ENCODE results near the gene TPT1. TPM values are rescaled to one million over a fixed set of nuclear protein-coding genes. Genes with fewer than 3 reads are reported as not detected.

The TPT1 gene
- polyA plus RNA-seq, 1 experiment: 7,581 TPM

DNA sequence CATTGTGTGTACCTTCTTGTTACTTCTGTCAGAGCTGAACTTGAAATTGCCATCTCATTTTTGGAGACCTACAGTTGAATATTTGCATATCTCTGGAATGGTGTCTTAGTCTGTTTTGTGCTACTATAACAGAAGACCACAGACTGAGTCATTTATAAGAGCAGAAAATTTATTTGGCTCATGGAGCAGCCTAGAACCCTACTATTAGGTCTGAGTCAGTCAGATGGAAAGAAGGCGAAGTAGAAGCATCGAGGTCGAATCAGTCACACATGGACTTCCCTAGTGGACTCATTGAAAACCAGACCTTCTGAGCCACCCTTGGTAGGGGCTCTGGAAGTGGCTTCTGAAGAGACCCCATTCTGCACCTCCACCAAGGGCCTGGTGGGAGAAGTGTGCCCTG, 33.9 kb upstream of the TPT1 start:
- no peaks in the 10 kb centered on the region for H3K9me3 ChIP-seq (ENCODE audit: control insufficient read depth, insufficient read depth, low read length)

DNA sequence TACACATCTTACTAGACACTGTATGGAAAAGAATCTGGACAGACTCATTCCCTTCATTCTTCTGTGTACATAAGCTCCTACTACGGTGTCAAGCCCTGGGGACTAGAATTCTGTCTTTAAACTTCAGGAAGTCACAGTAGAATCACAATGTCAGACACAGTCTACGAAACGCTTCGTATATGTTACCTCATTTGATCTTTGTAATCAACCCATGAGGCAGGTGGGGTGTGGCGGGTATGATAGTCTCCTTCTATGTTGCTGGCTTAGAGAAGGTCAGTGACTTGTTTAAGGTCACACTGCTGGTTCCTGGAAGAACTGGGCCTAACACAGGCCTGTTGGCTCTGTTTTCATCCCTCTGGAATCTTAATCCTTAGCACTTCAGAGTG, 32.2 kb upstream of the TPT1 start:
- ChIA-PET POLR2A (no interaction called here), CTCF (interaction anchor here (4.2 kb wide), 1 partner anchor 21 kb away, joined by 46 read pairs; no protein-coding TSS in a partner anchor)
- Histone ChIP-seq H3K4me3 (ENCODE audit: low read depth, low read length) (no peak overlapping the region), H3K27ac (ENCODE audit: low read depth, low read length) (no peak overlapping the region), H3K9me3 (ENCODE audit: control insufficient read depth, insufficient read depth, low read length) (no peaks in the 10 kb centered on the region), H3K27me3 (ENCODE audit: control insufficient read depth, insufficient read depth, low read length) (no peaks in the 10 kb centered on the region)
- DNase-seq (ENCODE audit: low read depth, low spot score): no peak
- TF ChIP-seq, protein P1, sequence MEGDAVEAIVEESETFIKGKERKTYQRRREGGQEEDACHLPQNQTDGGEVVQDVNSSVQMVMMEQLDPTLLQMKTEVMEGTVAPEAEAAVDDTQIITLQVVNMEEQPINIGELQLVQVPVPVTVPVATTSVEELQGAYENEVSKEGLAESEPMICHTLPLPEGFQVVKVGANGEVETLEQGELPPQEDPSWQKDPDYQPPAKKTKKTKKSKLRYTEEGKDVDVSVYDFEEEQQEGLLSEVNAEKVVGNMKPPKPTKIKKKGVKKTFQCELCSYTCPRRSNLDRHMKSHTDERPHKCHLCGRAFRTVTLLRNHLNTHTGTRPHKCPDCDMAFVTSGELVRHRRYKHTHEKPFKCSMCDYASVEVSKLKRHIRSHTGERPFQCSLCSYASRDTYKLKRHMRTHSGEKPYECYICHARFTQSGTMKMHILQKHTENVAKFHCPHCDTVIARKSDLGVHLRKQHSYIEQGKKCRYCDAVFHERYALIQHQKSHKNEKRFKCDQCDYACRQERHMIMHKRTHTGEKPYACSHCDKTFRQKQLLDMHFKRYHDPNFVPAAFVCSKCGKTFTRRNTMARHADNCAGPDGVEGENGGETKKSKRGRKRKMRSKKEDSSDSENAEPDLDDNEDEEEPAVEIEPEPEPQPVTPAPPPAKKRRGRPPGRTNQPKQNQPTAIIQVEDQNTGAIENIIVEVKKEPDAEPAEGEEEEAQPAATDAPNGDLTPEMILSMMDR (IDR thresholded peaks at IDR 0.05; ENCODE audit: low read depth, low read length): no peak

More for the DNA sequence above, 33.9 kb upstream of the TPT1 start:
- no peaks in the 10 kb centered on the region for H3K27me3 ChIP-seq (ENCODE audit: control insufficient read depth, insufficient read depth, low read length)
- no peak overlapping the region for H3K4me3 ChIP-seq (ENCODE audit: low read depth, low read length)
- ChIA-PET CTCF (no interaction called here), POLR2A (no interaction called here)
- H3K27ac ChIP-seq (ENCODE audit: low read depth, low read length): no peak overlapping the region
- TF ChIP-seq, protein P1 (IDR thresholded peaks at IDR 0.05; ENCODE audit: low read depth, low read length): no peak
- no peak for DNase-seq (ENCODE audit: low read depth, low spot score)

GRCh38 chr13:45372189-45373161, 31.5 kb upstream of the TPT1 start:
- ChIA-PET POLR2A (no interaction called here), CTCF (interaction anchor here (1.0 to 4.2 kb wide), 6 partner anchors 15 to 140 kb away, joined by 3 to 46 read pairs (median 14); no protein-coding TSS in a partner anchor)
- DNase-seq (ENCODE audit: low read depth, low spot score): no peak
- TF ChIP-seq, protein P1 (IDR thresholded peaks at IDR 0.05; ENCODE audit: low read depth, low read length): no peak
- Histone ChIP-seq H3K9me3 (ENCODE audit: control insufficient read depth, insufficient read depth, low read length) (no peaks in the 10 kb centered on the region), H3K27ac (ENCODE audit: low read depth, low read length) (no peak overlapping the region), H3K4me3 (ENCODE audit: low read depth, low read length) (no peak overlapping the region), H3K27me3 (ENCODE audit: control insufficient read depth, insufficient read depth, low read length) (no peaks in the 10 kb centered on the region)

DNA sequence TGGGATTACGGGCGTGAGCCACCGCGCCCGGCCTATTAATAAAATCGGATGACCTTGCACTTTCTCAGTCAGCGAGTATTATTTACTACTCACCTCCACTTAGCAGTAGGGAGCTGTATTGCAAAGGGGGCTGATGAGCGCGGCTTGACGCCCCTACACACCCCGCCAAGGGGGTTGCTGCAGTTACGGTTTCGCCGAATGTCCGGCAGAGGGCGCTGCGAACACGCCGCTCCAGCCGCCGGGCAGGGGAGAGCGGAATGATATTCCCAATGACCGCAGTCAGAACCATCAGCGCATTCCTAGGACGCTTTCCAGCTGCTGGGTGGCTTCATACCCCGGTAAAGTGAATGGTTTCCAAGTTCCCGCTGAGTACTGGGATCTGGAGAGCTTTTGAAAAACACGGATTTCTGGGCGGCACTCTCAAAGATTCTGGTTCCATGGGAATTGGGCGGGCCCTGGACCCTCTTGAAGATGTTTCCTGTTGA, 30.0 kb upstream of the TPT1 start:
- POLR2A ChIA-PET: interaction anchor here (0.5 to 0.7 kb wide), 3 partner anchors 23 to 30 kb away, joined by 3 to 4 read pairs (median 3); partner anchors contain the start of gene TPT1
- Histone ChIP-seq H3K27me3 (ENCODE audit: control insufficient read depth, insufficient read depth, low read length) (no peaks in the 10 kb centered on the region), H3K9me3 (ENCODE audit: control insufficient read depth, insufficient read depth, low read length) (no peaks in the 10 kb centered on the region), H3K27ac (ENCODE audit: low read depth, low read length) (peak overlapping the region; percentile 31), H3K4me3 (ENCODE audit: low read depth, low read length) (no peak overlapping the region)
- peak; percentile 73 for DNase-seq (ENCODE audit: low read depth, low spot score)
- TF ChIP-seq, protein P1 (IDR thresholded peaks at IDR 0.05; ENCODE audit: low read depth, low read length): peak; percentile 95
- CTCF ChIA-PET: interaction anchor here (0.6 to 4.2 kb wide), 26 partner anchors 9 to 784 kb away, joined by 3 to 46 read pairs (median 3); no protein-coding TSS in a partner anchor

GRCh38 chr13:45369116-45369515, 28.1 kb upstream of the TPT1 start:
- H3K27me3 ChIP-seq (ENCODE audit: control insufficient read depth, insufficient read depth, low read length): no peaks in the 10 kb centered on the region
- ChIA-PET POLR2A (no interaction called here), CTCF (interaction anchor here (0.6 to 4.2 kb wide), 4 partner anchors 22 to 143 kb away, joined by 3 to 46 read pairs (median 8); no protein-coding TSS in a partner anchor)
- no peak for DNase-seq (ENCODE audit: low read depth, low spot score)
- H3K4me3 ChIP-seq (ENCODE audit: low read depth, low read length): no peak overlapping the region
- no peaks in the 10 kb centered on the region for H3K9me3 ChIP-seq (ENCODE audit: control insufficient read depth, insufficient read depth, low read length)
- TF ChIP-seq, protein P1 (IDR thresholded peaks at IDR 0.05; ENCODE audit: low read depth, low read length): no peak
- H3K27ac ChIP-seq (ENCODE audit: low read depth, low read length): no peak overlapping the region

Data from AG04450 (cell line).